ENCODE results near the gene GNA12.

DNA sequence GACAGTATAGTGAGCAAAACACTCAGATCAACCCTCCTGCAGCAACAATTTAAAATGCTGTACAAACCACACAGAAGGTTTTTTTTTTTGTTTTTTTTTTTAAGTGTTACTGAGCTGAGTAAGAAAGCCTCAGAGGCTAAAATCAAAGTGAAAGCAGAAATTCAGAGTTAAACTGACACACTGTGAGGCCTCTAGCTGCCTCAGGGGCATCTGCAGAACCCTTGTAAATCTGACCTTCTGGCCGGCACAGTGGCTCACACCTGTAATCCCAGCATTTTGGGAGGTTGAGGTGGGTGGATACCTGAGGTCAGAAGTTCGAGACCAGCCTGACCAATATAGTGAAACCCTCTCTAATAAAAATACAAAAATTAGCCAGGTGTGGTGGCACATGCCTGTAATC is 7.4 kb upstream of the GNA12 start:
- TF ChIP-seq, protein P1, sequence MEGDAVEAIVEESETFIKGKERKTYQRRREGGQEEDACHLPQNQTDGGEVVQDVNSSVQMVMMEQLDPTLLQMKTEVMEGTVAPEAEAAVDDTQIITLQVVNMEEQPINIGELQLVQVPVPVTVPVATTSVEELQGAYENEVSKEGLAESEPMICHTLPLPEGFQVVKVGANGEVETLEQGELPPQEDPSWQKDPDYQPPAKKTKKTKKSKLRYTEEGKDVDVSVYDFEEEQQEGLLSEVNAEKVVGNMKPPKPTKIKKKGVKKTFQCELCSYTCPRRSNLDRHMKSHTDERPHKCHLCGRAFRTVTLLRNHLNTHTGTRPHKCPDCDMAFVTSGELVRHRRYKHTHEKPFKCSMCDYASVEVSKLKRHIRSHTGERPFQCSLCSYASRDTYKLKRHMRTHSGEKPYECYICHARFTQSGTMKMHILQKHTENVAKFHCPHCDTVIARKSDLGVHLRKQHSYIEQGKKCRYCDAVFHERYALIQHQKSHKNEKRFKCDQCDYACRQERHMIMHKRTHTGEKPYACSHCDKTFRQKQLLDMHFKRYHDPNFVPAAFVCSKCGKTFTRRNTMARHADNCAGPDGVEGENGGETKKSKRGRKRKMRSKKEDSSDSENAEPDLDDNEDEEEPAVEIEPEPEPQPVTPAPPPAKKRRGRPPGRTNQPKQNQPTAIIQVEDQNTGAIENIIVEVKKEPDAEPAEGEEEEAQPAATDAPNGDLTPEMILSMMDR (conservative IDR thresholded peaks at IDR 0.05; ENCODE audit: low read depth, low read length): no peak
- TF ChIP-seq EZH2 (IDR thresholded peaks at IDR 0.05; ENCODE audit: borderline replicate concordance, low read depth, low read length, poor library complexity, severe bottlenecking): no peak

All from A673 (cell line).